Tibial nerve (tissue), 4 donors: ENCODE data around the gene MYO3B. TPM values are rescaled to one million over a fixed set of nuclear protein-coding genes. Genes with fewer than 3 reads are reported as not detected.
A peak's percentile ranks its signal among the peaks of the same experiment; 100 is the strongest.

Experiments used
- DNase-seq, 2 donors: peaks; one replicate each; pipeline ENCODE4 v3.0.0-alpha.2; 2019; ENCODE audit warnings: low spot score in 2 of 2
- H3K27ac ChIP-seq, 4 donors: fragments of 200-600 bp; sonication (generic) in 3 of 4; one replicate each; pipeline ENCODE4 v1.5.1; 2017 to 2019; ENCODE audit warnings: mild to moderate bottlenecking in 1 of 4
- H3K27me3 ChIP-seq, 2 donors: fragments of 200-600 bp; sonication (generic) in 1 of 2; one replicate each; pipeline versions ENCODE4 v1.5.1 to v1.6.0; 2017 to 2019
- H3K36me3 ChIP-seq, 3 donors: fragments of 200-600 bp; sonication (generic); one replicate each; pipeline ENCODE4 v1.5.1; 2018 to 2019
- H3K4me1 ChIP-seq, 4 donors: fragments of 200-600 bp; sonication (generic) in 3 of 4; one replicate each; pipeline ENCODE4 v1.5.1; 2017 to 2019
- H3K4me3 ChIP-seq, 4 donors: fragments of 200-600 bp; sonication (generic) in 3 of 4; one replicate each; pipeline ENCODE4 v1.5.1; 2017 to 2019; ENCODE audit warnings: mild to moderate bottlenecking in 1 of 4, moderate library complexity in 1 of 4
- H3K9me3 ChIP-seq, 4 donors: fragments of 200-600 bp; sonication (generic) in 3 of 4; one replicate each; pipeline ENCODE4 v1.5.1; 2017 to 2019
- EP300 ChIP-seq, 2 donors: sonication (generic); formaldehyde crosslinking; IDR thresholded peaks; one replicate each; pipeline ENCODE4 v1.6.1; 2017; ENCODE audit warnings: antibody characterized with exemption in 2 of 2, mild to moderate bottlenecking in 1 of 2
- POLR2A ChIP-seq, 2 donors: fragments of 450-650 bp; IDR thresholded peaks; one replicate each; pipeline ENCODE4 v1.6.1; 2017; ENCODE audit warnings: antibody characterized with exemption in 2 of 2, mild to moderate bottlenecking in 2 of 2, moderate library complexity in 2 of 2
- WGBS, 2 donors: methylation state at CpG; one replicate each; pipeline ENCODE4 v1.1.5; 2018; 5-methylcytosine and 5-hydroxymethylcytosine counted together
- total RNA-seq, 4 donors: library from RNA; depleted of rRNA; stranded (reverse); fragments of >200 nt; gene quantifications; one replicate each; pipeline ENCODE4 v1.1.0, GENCODE V29; 2016
- TF ChIP-seq, protein P1 (sequence below), 5 experiments: fragments of 200-600 bp in 3 of 5; fragments of 450-650 bp in 2 of 5; sonication (generic) in 3 of 5; IDR thresholded peaks; one replicate each; pipeline ENCODE4 v1.5.1; 2016 to 2019; ENCODE audit warnings: antibody characterized with exemption in 5 of 5, mild to moderate bottlenecking in 3 of 5, moderate library complexity in 2 of 5

The MYO3B gene
- total RNA-seq, 4 donors from 2014 or later: 0.22 to 0.63 (median 0.39) TPM; not detected in 1

DNA sequence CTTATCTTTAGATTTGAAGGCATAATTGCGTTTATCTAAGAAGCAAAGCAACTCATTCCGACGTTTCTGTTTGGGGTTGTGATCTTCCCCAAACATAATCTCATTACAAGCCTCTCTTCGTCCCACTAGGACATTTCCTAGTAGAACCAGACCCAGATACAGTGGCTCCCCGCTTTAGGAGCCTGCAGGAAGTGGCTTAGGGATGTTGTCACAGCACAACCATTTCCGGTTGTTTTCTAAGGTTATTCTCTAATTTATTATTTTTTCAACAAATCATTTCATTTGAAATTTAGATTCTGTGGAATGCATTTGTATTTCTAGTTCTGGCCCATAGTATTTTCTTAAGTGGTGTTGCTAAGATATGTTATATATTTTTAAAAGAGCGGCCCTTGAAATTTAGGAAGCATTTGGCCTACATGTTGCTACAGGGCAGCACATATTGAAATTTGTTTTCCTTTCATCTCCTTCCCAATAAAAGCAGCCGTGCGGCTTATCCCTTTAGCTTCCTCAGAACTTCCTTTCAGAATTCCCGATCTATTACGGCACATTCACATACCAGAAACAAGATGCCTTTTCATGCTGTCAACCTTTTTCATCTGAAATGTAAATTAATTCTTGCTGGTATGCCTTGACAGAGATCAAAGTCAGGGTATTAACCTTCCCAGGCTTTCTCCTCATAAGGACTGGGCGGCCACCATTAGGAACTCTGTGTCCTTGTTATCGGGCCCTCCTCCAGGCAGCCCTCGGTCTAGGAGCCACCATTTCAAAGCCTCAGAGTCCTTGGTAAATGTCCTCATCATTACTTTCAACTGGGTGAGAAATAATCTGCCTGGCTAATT, 326.2 kb downstream of the MYO3B start:
- no peaks in the 10 kb centered on the region for H3K36me3 ChIP-seq
- 81% methylated on average over 14 of the region's 14 CpGs for WGBS, 2 donors
- no peak for DNase-seq
- no peaks in the 10 kb centered on the region for H3K27me3 ChIP-seq
- peaks cover 0 to 31% (median 10%) of the 10 kb centered on the region in 4 donors for H3K4me1 ChIP-seq
- TF ChIP-seq, protein P1, sequence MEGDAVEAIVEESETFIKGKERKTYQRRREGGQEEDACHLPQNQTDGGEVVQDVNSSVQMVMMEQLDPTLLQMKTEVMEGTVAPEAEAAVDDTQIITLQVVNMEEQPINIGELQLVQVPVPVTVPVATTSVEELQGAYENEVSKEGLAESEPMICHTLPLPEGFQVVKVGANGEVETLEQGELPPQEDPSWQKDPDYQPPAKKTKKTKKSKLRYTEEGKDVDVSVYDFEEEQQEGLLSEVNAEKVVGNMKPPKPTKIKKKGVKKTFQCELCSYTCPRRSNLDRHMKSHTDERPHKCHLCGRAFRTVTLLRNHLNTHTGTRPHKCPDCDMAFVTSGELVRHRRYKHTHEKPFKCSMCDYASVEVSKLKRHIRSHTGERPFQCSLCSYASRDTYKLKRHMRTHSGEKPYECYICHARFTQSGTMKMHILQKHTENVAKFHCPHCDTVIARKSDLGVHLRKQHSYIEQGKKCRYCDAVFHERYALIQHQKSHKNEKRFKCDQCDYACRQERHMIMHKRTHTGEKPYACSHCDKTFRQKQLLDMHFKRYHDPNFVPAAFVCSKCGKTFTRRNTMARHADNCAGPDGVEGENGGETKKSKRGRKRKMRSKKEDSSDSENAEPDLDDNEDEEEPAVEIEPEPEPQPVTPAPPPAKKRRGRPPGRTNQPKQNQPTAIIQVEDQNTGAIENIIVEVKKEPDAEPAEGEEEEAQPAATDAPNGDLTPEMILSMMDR (IDR thresholded peaks at IDR 0.05): no peak
- TF ChIP-seq POLR2A (IDR thresholded peaks at IDR 0.05) (no peak), EP300 (IDR thresholded peaks at IDR 0.05) (no peak)
- no peak overlapping the region for H3K4me3 ChIP-seq
- H3K9me3 ChIP-seq: no peaks in the 10 kb centered on the region
- H3K27ac ChIP-seq: no peak overlapping the region

DNA sequence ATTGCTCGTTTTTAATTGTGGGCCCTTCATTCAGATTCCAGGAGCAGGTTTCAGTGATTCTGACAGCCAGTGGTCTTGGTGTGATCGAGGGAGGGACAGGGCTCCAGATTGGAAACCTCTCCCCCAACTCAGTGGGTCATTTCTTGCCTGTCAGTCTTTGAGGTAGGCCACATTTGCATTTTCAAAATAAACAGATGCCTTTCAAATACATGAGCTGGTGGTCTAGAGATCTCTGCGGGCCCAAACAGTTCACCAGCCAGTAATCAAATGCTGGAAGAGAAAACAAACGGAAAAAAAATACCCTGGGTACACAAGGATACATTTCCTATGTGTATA, 326.8 kb downstream of the MYO3B start:
- no peaks in the 10 kb centered on the region for H3K36me3 ChIP-seq
- H3K27me3 ChIP-seq: no peaks in the 10 kb centered on the region
- H3K4me3 ChIP-seq: no peak overlapping the region
- no peaks in the 10 kb centered on the region for H3K9me3 ChIP-seq
- 70 to 82% methylated on average over 4 of the region's 4 CpGs for WGBS, 2 donors
- DNase-seq: no peak
- TF ChIP-seq EP300 (IDR thresholded peaks at IDR 0.05): no peak
- TF ChIP-seq, protein P1 (IDR thresholded peaks at IDR 0.05): no peak
- TF ChIP-seq POLR2A (IDR thresholded peaks at IDR 0.05): no peak
- no peak overlapping the region for H3K27ac ChIP-seq
- H3K4me1 ChIP-seq: peaks cover 0 to 31% (median 10%) of the 10 kb centered on the region in 4 donors

- H3K9me3 ChIP-seq: no peaks in the 10 kb centered on the region
- H3K27me3 ChIP-seq: no peaks in the 10 kb centered on the region
- H3K27ac ChIP-seq: peak overlapping the region in 3 of 4 donors; percentile 41 to 73 (median 65)
- WGBS, 2 donors: 13 to 18% methylated on average over 6 of the region's 6 CpGs
- peaks cover 0 to 27% (median 10%) of the 10 kb centered on the region in 4 donors for H3K4me1 ChIP-seq
- no peaks in the 10 kb centered on the region for H3K36me3 ChIP-seq
- H3K4me3 ChIP-seq: peak overlapping the region in 3 of 4 donors; percentile 2 to 16 (median 9)
- DNase-seq: peak; percentile 59 to 74
- TF ChIP-seq, protein P1 (IDR thresholded peaks at IDR 0.05): no peak
- TF ChIP-seq POLR2A (IDR thresholded peaks at IDR 0.05): no peak
- peak in 1 of 2 donors; percentile 55 for TF ChIP-seq EP300 (IDR thresholded peaks at IDR 0.05)
Observed at GRCh38 chr2:170505631-170506275, 327.8 kb downstream of the MYO3B start.

GRCh38 chr2:170509452-170510193, 331.7 kb downstream of the MYO3B start:
- H3K36me3 ChIP-seq: no peaks in the 10 kb centered on the region
- DNase-seq: no peak
- peaks cover 0 to 22% (median 6%) of the 10 kb centered on the region in 4 donors for H3K4me1 ChIP-seq
- WGBS, 2 donors: 91 to 95% methylated on average over 8 of the region's 8 CpGs
- H3K27ac ChIP-seq: no peak overlapping the region
- no peaks in the 10 kb centered on the region for H3K9me3 ChIP-seq
- TF ChIP-seq, protein P1 (IDR thresholded peaks at IDR 0.05): no peak
- TF ChIP-seq EP300 (IDR thresholded peaks at IDR 0.05) (no peak), POLR2A (IDR thresholded peaks at IDR 0.05) (no peak)
- H3K27me3 ChIP-seq: no peaks in the 10 kb centered on the region
- H3K4me3 ChIP-seq: no peak overlapping the region
